ENCODE results near the gene PIP5K1C.
"Not testable (repeated sequence)": the region's sequence is repeated elsewhere in the genome, so short reads cannot be mapped to it uniquely, and the experiment has no call there.

PIP5K1C gene

DNA sequence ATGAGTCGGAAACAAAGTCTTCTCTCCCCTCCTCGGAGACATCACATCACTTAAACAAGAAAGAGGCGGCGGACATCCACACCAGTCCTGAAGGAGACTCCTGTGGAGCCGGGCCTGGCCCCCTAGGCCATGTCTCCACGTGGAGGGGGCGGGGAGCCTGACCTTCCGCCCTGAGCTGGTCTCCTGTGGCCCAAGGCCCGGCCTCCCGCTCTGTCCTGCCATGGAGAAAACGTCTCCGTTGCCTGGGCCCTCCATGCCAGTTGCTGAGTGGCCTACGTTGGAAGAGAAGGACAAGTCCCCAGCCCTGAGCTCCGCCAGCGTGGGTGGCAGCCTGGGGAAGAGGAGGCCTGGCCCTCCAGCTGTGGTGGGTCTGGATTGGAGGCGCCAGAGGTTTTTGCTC lies 68.2 kb downstream of the PIP5K1C start:
- no peak overlapping the region for H3K4me3 ChIP-seq (replicated peaks; ENCODE audit: low read depth, low read length)
- TF ChIP-seq, protein P1, sequence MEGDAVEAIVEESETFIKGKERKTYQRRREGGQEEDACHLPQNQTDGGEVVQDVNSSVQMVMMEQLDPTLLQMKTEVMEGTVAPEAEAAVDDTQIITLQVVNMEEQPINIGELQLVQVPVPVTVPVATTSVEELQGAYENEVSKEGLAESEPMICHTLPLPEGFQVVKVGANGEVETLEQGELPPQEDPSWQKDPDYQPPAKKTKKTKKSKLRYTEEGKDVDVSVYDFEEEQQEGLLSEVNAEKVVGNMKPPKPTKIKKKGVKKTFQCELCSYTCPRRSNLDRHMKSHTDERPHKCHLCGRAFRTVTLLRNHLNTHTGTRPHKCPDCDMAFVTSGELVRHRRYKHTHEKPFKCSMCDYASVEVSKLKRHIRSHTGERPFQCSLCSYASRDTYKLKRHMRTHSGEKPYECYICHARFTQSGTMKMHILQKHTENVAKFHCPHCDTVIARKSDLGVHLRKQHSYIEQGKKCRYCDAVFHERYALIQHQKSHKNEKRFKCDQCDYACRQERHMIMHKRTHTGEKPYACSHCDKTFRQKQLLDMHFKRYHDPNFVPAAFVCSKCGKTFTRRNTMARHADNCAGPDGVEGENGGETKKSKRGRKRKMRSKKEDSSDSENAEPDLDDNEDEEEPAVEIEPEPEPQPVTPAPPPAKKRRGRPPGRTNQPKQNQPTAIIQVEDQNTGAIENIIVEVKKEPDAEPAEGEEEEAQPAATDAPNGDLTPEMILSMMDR (IDR thresholded peaks at IDR 0.05; ENCODE audit: low read depth, low read length, missing control alignments): no peak
- no peak for DNase-seq (ENCODE audit: extremely low read depth, low read depth)

DNA sequence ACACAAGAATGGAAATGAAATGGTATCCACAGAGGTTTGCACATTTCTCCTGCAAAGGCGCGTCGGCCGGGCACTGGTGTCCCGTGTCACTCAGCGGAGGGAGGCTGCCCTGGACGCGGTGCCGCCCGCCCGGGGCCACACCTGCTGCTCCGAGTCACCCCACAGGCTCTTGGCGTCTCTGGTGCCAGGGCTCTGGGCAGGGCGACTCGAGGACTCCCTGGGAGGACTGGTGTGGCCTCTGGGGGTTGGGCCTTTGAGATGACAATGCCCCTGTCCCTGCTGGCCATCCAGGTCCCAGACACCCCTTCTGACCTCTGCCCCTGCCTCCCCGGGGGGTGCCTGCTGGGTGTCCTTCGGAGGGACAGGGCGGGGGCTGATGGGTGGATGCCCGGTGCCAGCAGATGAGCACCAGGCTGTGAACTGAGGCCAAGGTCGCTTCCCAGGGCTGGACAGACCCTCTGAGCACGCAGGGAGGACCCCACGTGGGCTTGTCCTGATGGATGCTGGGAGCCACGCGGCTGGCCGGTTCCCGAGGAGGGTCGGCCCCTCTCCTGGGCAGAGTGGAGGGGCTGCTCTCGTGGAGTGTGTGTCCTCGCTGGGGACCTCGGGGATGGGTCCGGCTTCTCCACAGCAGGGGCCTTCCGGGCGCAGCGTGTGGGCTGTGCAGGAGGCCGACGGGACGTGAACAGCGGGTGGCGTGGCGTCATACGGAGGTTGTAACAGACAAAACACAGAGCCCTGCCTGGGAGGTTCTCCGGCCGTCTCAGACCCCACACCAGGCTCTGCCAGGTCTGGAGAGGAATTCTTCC lies 69.0 kb downstream of the PIP5K1C start:
- TF ChIP-seq, protein P1 (IDR thresholded peaks at IDR 0.05; ENCODE audit: low read depth, low read length, missing control alignments): no peak
- no peak overlapping the region for H3K4me3 ChIP-seq (replicated peaks; ENCODE audit: low read depth, low read length)
- no peak for DNase-seq (ENCODE audit: extremely low read depth, low read depth)

DNA sequence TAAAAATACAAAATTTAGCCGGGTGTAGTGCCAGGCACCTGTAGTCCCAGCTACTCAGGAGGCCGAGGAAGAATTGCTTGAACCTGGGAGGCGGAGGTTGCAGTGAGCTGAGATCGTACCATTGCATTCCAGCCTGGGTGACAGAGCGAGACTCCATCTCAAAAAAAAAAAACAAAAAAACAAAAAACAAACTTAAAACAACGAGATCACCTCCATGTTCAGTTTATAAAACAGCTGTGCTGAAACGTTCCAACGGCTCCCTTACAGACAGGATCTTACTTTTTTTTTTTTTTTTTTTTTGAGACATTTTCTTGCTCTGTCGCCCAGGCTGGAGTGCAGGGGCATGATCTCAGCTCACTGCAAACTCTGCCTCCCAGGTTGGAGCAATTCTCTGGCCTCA lies 71.5 kb downstream of the PIP5K1C start:
- not testable (repeated sequence) for DNase-seq (ENCODE audit: extremely low read depth, low read depth); H3K4me3 ChIP-seq (replicated peaks; ENCODE audit: low read depth, low read length)

DNA sequence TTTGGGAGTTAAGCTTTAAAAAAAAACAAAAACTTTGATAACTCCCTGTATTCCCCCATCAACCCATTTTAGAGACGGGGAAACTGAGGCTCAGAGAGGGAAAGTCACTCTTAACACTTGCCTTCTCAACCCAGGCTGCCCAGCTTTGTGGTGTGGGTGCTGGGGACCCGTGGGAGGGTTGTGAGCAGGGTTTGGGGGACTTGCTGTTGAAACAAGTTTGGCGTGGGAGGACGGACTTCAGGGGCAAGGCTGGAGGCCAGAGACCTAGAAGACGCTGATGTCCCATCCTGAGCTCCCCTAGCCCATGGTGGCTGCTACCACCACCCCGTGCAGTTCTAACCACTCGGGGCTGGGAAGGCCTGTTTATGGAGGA lies 72.9 kb downstream of the PIP5K1C start:
- no peak for DNase-seq (ENCODE audit: extremely low read depth, low read depth)
- TF ChIP-seq, protein P1 (IDR thresholded peaks at IDR 0.05; ENCODE audit: low read depth, low read length, missing control alignments): no peak
- no peak overlapping the region for H3K4me3 ChIP-seq (replicated peaks; ENCODE audit: low read depth, low read length)

DNA sequence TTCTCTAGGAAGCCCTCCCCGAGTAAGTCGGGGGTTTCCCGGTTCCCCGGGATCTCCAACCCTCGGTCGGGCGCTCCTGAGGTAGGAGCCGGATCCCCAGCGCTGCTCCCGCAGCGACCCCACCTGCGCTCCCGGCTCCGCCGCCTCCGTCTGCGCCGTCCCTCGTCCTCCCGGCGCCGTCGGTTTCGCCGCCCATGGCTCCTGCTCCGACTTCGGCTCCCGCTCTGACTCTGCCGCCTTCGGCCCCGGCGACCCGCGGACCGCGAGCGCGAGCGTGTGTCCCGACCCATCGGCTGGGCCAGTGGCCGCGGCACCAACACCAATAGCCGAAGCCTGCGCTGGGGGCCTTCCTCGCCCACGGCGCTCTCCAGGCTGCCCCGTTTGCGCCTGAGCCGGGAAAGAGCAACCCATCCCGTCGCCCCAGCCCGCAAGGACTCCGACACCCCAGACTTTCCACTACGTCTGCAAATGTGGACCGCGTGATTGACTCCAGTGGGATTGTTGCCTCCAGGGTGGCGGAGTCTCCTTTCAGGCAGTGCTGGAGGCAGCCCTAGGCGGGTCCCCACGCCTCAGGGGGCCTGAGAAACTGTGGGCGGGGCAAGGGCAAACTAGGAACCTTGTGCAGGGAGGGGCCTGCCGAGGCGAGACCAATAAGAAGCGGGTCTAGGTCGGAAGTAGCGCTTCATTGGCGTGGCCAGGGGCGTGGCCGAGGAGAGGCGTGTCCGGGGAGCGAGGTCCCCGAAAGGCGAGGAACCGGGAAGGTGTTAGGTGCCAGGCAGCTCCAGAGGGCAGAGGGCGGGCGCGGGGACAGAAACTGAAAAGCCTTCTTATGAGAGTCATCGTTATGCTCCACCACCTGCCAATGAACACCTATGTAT lies 73.6 kb downstream of the PIP5K1C start, which contains the start of gene CACTIN:
Gene CACTIN, minus strand, starts transcription at position 318 of the 878 bp plus-strand sequence. Its CDS starts 28 bp downstream, at position 290.
- DNase-seq (ENCODE audit: extremely low read depth, low read depth): peak; percentile 91
- TF ChIP-seq, protein P1 (IDR thresholded peaks at IDR 0.05; ENCODE audit: low read depth, low read length, missing control alignments): no peak
- peak within 1 kb of the TSS; percentile 92 for H3K4me3 ChIP-seq (replicated peaks; ENCODE audit: low read depth, low read length)

DNA sequence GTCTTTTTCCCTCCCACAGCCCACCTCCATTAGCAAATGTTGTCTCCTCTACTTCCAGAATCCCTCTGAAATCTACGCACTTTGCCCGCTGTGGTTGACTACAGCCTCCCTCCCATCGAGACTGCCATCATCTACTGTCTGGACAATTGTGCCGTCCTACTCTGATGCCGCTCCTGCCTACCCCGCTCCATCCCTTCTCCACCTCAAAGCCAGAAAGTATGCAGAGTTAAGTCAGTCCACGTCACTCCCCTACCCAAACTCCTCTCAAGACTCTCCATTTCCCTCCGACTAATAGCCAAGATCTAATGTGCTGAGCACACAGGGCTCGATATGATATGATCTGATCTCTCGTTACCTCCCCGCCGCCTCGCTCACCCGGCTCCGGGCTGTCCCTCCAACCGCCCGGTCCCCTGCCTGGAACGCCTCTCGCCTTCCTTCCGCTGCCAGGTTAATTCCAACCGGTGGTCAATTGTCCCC lies 74.2 kb downstream of the PIP5K1C start:
- peak overlapping the region; percentile 92 for H3K4me3 ChIP-seq (replicated peaks; ENCODE audit: low read depth, low read length)
- DNase-seq (ENCODE audit: extremely low read depth, low read depth): no peak
- TF ChIP-seq, protein P1 (IDR thresholded peaks at IDR 0.05; ENCODE audit: low read depth, low read length, missing control alignments): no peak

DNA sequence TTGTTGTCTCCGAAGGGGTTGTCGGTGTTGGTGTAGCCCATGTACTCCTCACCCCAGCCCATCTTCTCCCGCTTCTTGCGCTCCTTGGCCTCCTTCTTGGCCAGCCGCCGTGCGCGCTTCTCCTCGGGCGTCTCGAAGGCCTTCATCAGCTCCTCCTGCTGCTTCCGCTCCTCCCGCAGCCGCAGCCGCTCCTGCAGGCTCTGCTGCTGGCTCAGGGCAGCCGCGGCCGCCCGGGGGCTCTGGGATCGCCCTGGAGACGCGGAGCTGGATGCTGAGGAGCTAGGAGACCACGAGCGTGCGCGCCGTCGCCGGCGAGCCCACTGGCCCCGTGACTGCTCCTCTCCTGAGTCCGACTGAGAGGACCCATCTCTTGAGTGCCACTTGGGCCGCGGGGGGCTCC lies 76.6 kb downstream of the PIP5K1C start:
- TF ChIP-seq, protein P1 (IDR thresholded peaks at IDR 0.05; ENCODE audit: low read depth, low read length, missing control alignments): no peak
- no peak overlapping the region for H3K4me3 ChIP-seq (replicated peaks; ENCODE audit: low read depth, low read length)
- DNase-seq (ENCODE audit: extremely low read depth, low read depth): no peak

Data from HFF-Myc (cell line).